ENCODE results near the gene CA10. TPM values are rescaled to one million over a fixed set of nuclear protein-coding genes. Genes with fewer than 3 reads are reported as not detected.

Gene CA10
- total and polyA plus RNA-seq, 7 donors = 0.28 to 2.9 (median 0.49) TPM; not detected in 2

DNA sequence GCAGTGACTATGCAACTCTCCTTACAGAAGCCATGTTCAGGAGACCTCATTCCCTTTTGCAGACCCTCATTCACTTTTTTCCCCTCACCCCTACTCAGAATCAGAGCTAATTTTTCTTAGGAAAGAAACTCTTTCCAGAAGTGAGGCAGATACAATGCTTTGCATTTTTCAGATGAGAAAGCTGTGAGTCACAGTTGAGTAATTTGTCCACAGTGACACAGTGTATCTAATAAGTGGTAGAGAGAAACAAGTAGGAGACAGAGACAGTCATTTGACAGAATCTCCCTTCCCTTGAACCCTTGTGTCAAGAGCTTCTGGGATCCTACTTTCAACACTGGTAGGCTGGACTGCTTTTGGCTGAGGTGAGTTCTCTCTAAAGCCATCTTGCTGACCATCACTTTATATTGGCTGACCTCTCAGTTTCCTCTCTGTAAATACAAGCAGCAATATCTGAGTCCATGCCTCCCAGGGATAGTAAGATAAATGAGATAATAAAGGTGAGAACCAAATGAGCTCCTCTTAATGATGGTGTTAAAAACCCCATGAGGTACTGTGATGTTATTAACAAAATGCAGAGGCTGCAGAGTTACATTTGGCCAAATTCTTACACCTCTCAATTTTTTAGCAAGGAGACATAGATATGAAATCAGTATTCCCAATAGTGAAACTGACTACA, 130.8 kb downstream of the CA10 start:
- Histone ChIP-seq H3K4me3 (no peak overlapping the region), H3K27ac (peak overlapping the region in 1 of 4 donors; percentile 61), H3K36me3 (no peaks in the 10 kb centered on the region), H3K9me3 (no peaks in the 10 kb centered on the region), H3K4me1 (peaks cover 0 to 20% (median 12%) of the 10 kb centered on the region in 4 donors), H3K27me3 (no peaks in the 10 kb centered on the region)
- DNase-seq = no peak
- TF ChIP-seq EP300 (IDR thresholded peaks at IDR 0.05) = no peak
- TF ChIP-seq, protein P1, sequence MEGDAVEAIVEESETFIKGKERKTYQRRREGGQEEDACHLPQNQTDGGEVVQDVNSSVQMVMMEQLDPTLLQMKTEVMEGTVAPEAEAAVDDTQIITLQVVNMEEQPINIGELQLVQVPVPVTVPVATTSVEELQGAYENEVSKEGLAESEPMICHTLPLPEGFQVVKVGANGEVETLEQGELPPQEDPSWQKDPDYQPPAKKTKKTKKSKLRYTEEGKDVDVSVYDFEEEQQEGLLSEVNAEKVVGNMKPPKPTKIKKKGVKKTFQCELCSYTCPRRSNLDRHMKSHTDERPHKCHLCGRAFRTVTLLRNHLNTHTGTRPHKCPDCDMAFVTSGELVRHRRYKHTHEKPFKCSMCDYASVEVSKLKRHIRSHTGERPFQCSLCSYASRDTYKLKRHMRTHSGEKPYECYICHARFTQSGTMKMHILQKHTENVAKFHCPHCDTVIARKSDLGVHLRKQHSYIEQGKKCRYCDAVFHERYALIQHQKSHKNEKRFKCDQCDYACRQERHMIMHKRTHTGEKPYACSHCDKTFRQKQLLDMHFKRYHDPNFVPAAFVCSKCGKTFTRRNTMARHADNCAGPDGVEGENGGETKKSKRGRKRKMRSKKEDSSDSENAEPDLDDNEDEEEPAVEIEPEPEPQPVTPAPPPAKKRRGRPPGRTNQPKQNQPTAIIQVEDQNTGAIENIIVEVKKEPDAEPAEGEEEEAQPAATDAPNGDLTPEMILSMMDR (IDR thresholded peaks at IDR 0.05) = no peak
- TF ChIP-seq POLR2A (IDR thresholded peaks at IDR 0.05) = no peak
- TF ChIP-seq POLR2AphosphoS5 (IDR thresholded peaks at IDR 0.05) = no peak
- intact Hi-C loops (cut with DNase I) = no loop called here

DNA sequence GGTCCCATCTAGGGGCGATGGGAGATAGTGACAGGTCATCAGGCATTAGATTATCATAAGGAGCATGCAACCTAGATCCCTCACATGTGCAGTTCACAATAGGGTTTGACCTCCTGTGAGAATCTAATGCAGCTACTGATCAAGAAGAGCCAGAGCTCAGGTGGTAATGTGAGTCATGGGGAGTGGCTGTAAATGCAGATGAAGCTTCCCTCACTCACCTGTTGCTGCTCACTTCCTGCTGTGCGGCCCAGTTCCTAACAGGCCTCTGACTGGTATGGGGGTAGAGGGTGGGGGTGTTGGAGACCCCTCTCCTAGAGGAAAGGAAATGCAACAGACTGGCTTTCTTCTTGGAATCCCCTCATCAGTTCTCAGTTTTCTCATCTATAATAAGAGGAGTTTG, 131.4 kb downstream of the CA10 start:
- Histone ChIP-seq H3K27me3 (no peaks in the 10 kb centered on the region), H3K9me3 (no peaks in the 10 kb centered on the region), H3K4me1 (peaks cover 0 to 20% (median 12%) of the 10 kb centered on the region in 4 donors), H3K36me3 (no peaks in the 10 kb centered on the region), H3K27ac (peak overlapping the region in 1 of 4 donors; percentile 61), H3K4me3 (no peak overlapping the region)
- intact Hi-C loops (cut with DNase I) = no loop called here
- WGBS, 2 donors = 67 to 75% methylated on average over 2 of the region's 2 CpGs
- no peak for DNase-seq
- TF ChIP-seq, protein P1 (IDR thresholded peaks at IDR 0.05) = no peak
- TF ChIP-seq POLR2A (IDR thresholded peaks at IDR 0.05) (no peak), EP300 (IDR thresholded peaks at IDR 0.05) (no peak), POLR2AphosphoS5 (IDR thresholded peaks at IDR 0.05) (no peak)

- no peak overlapping the region for H3K4me3 ChIP-seq
- intact Hi-C loops (cut with DNase I) = no loop called here
- no peak for DNase-seq
- no peaks in the 10 kb centered on the region for H3K9me3 ChIP-seq
- WGBS, 2 donors = 72 to 79% methylated on average over 2 of the region's 2 CpGs
- H3K36me3 ChIP-seq = no peaks in the 10 kb centered on the region
- peaks cover 0 to 20% (median 12%) of the 10 kb centered on the region in 4 donors for H3K4me1 ChIP-seq
- H3K27ac ChIP-seq = no peak overlapping the region
- H3K27me3 ChIP-seq = no peaks in the 10 kb centered on the region
- TF ChIP-seq POLR2A (IDR thresholded peaks at IDR 0.05) (no peak), EP300 (IDR thresholded peaks at IDR 0.05) (no peak), POLR2AphosphoS5 (IDR thresholded peaks at IDR 0.05) (no peak)
- TF ChIP-seq, protein P1 (IDR thresholded peaks at IDR 0.05) = no peak
These were observed 132.4 kb downstream of the CA10 start for GRCh38 chr17:52026075-52026474.

DNA sequence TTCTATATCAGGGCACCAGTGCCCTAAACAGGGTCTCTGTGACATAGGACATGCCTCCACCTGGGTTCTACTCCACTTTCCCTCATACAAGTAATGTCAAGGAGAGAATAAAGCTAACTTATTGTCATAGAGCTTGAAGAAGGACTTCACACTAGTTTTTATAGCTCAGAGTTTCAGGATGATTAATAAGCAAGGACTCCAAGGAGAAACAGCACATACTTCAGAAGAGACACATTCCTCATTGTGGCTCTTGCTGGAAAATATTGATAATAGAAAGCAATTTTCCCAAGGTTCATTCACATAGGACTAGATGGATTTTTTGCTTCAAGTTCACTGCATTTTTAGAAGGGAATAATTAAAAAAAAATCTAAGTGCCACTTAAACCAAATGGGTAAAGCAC, 133.3 kb downstream of the CA10 start:
- Histone ChIP-seq H3K9me3 (no peaks in the 10 kb centered on the region), H3K27me3 (no peaks in the 10 kb centered on the region), H3K36me3 (no peaks in the 10 kb centered on the region), H3K4me1 (peaks cover 0 to 20% (median 12%) of the 10 kb centered on the region in 4 donors), H3K27ac (no peak overlapping the region), H3K4me3 (no peak overlapping the region)
- intact Hi-C loops (cut with DNase I) = no loop called here
- TF ChIP-seq EP300 (IDR thresholded peaks at IDR 0.05) = no peak
- no peak for TF ChIP-seq POLR2AphosphoS5 (IDR thresholded peaks at IDR 0.05)
- TF ChIP-seq POLR2A (IDR thresholded peaks at IDR 0.05) = no peak
- TF ChIP-seq, protein P1 (IDR thresholded peaks at IDR 0.05) = no peak
- no peak for DNase-seq

All from sigmoid colon (tissue), 7 donors.